GM18517 (cell line): ENCODE data around the gene SYNE1.

ENCODE experiments used
- ATAC-seq: cut with Tn5 transposase; IDR thresholded peaks from one replicate; pipeline ENCODE4 v1.9.1; 2021; ENCODE audit warnings: mild to moderate bottlenecking, moderate library complexity; ENCODE audit not compliant: unreplicated experiment

The SYNE1 gene

GRCh38 chr6:152206072-152206818 is 430.9 kb downstream of the SYNE1 start:
- no peak for ATAC-seq

GRCh38 chr6:152204591-152204990 is 432.6 kb downstream of the SYNE1 start:
- no peak for ATAC-seq

- no peak for ATAC-seq
Observed at GRCh38 chr6:152201120-152201519, 436.0 kb downstream of the SYNE1 start.

GRCh38 chr6:152195896-152196295 is 441.3 kb downstream of the SYNE1 start:
- ATAC-seq, result no peak

GRCh38 chr6:152189736-152190135 is 447.4 kb downstream of the SYNE1 start:
- ATAC-seq, result no peak

- no peak for ATAC-seq
Observed at GRCh38 chr6:152188011-152188410, 449.2 kb downstream of the SYNE1 start.

- no peak for ATAC-seq
Observed at GRCh38 chr6:152186840-152187239, 450.3 kb downstream of the SYNE1 start.

GRCh38 chr6:152184917-152185574 is 452.1 kb downstream of the SYNE1 start:
- peak; percentile 64 for ATAC-seq

GRCh38 chr6:152184573-152184916 is 452.6 kb downstream of the SYNE1 start:
- ATAC-seq, result peak; percentile 52

GRCh38 chr6:152180601-152181000 is 456.6 kb downstream of the SYNE1 start:
- no peak for ATAC-seq

- no peak for ATAC-seq
Observed at GRCh38 chr6:152176268-152176667, 460.9 kb downstream of the SYNE1 start.

GRCh38 chr6:152173957-152174356 is 463.2 kb downstream of the SYNE1 start:
- ATAC-seq, result no peak

GRCh38 chr6:152173321-152173720 is 463.8 kb downstream of the SYNE1 start:
- no peak for ATAC-seq

- peak; percentile 95 for ATAC-seq
Observed at GRCh38 chr6:152170702-152171667, 466.2 kb downstream of the SYNE1 start.

GRCh38 chr6:152170313-152170701 is 466.9 kb downstream of the SYNE1 start:
- no peak for ATAC-seq

GRCh38 chr6:152167641-152168603 is 469.2 kb downstream of the SYNE1 start:
- no peak for ATAC-seq

GRCh38 chr6:152166897-152167296 is 470.3 kb downstream of the SYNE1 start:
- no peak for ATAC-seq

GRCh38 chr6:152166497-152166896 is 470.7 kb downstream of the SYNE1 start:
- ATAC-seq, result no peak

- no peak for ATAC-seq
Observed at GRCh38 chr6:152164957-152165356, 472.2 kb downstream of the SYNE1 start.

GRCh38 chr6:152161501-152161900 is 475.7 kb downstream of the SYNE1 start:
- no peak for ATAC-seq
